LNCaP clone FGC (cell line): ENCODE results near the gene GPR37.

Experiments
- DNase-seq: peaks from one replicate; pipeline ENCODE4 v3.0.0-alpha.2; 2011; ENCODE audit warnings: low read depth
- H3K4me3 ChIP-seq: 2 replicates; pipeline ENCODE4 v1.5.1; 2011; ENCODE audit warnings: mild to moderate bottlenecking, low read depth, low read length, control low read depth
- TF ChIP-seq, protein P1 (sequence below): IDR thresholded peaks from 2 replicates; pipeline ENCODE4 v1.5.1; 2012; ENCODE audit warnings: mild to moderate bottlenecking; ENCODE audit not compliant: control insufficient read depth, insufficient read depth; ENCODE audit errors: extremely low read depth

The GPR37 gene

GRCh38 chr7:124762611-124763143, 2.9 kb downstream of the GPR37 start:
- no peak overlapping the region for H3K4me3 ChIP-seq
- TF ChIP-seq, protein P1, sequence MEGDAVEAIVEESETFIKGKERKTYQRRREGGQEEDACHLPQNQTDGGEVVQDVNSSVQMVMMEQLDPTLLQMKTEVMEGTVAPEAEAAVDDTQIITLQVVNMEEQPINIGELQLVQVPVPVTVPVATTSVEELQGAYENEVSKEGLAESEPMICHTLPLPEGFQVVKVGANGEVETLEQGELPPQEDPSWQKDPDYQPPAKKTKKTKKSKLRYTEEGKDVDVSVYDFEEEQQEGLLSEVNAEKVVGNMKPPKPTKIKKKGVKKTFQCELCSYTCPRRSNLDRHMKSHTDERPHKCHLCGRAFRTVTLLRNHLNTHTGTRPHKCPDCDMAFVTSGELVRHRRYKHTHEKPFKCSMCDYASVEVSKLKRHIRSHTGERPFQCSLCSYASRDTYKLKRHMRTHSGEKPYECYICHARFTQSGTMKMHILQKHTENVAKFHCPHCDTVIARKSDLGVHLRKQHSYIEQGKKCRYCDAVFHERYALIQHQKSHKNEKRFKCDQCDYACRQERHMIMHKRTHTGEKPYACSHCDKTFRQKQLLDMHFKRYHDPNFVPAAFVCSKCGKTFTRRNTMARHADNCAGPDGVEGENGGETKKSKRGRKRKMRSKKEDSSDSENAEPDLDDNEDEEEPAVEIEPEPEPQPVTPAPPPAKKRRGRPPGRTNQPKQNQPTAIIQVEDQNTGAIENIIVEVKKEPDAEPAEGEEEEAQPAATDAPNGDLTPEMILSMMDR: no peak
- no peak for DNase-seq

GRCh38 chr7:124761164-124761715, 4.4 kb downstream of the GPR37 start:
- no peak overlapping the region for H3K4me3 ChIP-seq
- TF ChIP-seq, protein P1: no peak
- DNase-seq: no peak

- TF ChIP-seq, protein P1: no peak
- DNase-seq: no peak
- H3K4me3 ChIP-seq: no peak overlapping the region
Observed at GRCh38 chr7:124758327-124758726, 7.3 kb downstream of the GPR37 start.

DNA sequence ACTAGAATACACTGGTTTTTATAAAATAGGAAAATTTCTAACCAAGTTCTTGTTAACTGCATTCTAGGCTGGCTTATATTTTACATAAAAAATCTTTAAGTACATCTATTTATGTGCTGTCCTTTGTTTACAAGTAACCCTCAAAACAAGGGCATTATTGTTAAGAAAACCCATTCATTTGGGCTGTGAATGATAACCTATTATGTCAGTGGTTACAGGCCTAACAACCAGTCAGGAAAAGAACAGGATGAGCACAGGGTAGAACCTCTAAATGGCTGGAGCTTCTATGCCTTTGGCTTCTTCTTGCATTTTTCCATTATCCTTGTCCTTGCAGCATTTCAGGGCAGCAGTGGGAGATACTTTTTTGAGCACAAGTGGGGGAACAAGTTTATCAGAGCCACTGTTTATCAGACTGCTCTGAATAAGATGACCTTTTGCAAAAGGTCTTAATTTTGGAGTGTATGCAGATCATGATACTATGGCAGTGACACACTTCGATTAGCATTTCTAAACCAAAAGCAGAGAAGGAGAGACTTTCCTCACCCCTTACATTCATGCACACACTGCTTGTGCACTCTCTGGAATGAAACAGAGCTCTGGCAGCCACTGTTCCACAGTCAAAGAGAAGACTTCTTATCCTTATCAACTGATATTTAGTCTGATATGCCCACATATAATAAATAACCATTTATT, 10.9 kb downstream of the GPR37 start:
- TF ChIP-seq, protein P1: no peak
- DNase-seq: no peak
- H3K4me3 ChIP-seq: no peak overlapping the region

DNA sequence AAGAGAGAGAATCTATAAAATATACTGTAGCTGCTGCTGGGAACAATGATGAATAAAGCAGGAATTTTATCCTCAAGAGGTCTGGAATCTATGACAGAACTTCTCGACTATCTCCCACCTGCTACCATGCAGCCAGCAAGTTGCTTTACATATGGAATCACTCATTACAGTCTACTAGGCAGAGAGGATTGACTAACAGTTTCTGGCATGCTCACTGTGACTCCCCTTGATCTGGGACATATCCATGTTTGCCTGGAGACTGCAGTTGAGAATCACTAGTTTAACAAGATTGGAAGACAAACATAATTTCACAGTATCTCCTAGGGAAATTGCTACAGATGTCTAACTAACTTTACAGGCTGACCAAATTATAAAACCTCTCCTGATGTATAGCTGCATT, 13.3 kb downstream of the GPR37 start:
- TF ChIP-seq, protein P1: no peak
- H3K4me3 ChIP-seq: no peak overlapping the region
- DNase-seq: peak; percentile 85

GRCh38 chr7:124751027-124751426, 14.6 kb downstream of the GPR37 start:
- no peak for DNase-seq
- H3K4me3 ChIP-seq: no peak overlapping the region
- TF ChIP-seq, protein P1: no peak
